ENCODE measurements around the gene ANKH. TPM values are rescaled to one million over a fixed set of nuclear protein-coding genes. Genes with fewer than 3 reads are reported as not detected.

Gene ANKH
- total RNA-seq = 7.3 and 22.6 TPM in 2 replicates

GRCh38 chr5:14871214-14872069, at the start of gene ANKH:
TSS of gene ANKH (minus strand) at chr5:14871778. CDS start at chr5:14871447, 331 bp downstream.

GRCh38 chr5:14664270-14665100, 207.1 kb downstream of the ANKH start, which contains the start of gene OTULIN:
TSS of gene OTULIN (plus strand) at chr5:14664718. CDS start at chr5:14664826, 108 bp downstream.

Other genes with a start within 250 kb of the ANKH start
- gene OTULIN, start 207.1 kb downstream of the ANKH start, total RNA-seq = 23.3 and 29.1 TPM in 2 replicates